Activated CD8-positive, alpha-beta memory T cell treated with anti-CD3 and anti-CD28 coated beads, Interleukin-2, amount 10 ng/mL, durations not matched to agents 7 days and 5 days (primary cell): ENCODE measurements around the gene KLK5. TPM values are rescaled to one million over a fixed set of nuclear protein-coding genes. Genes with fewer than 3 reads are reported as not detected.
"Not testable (repeated sequence)": the region's sequence is repeated elsewhere in the genome, so short reads cannot be mapped to it uniquely, and the experiment has no call there.

ENCODE experiments used
- ATAC-seq: fragments of 150-1000 bp; cut with Tn5 transposase; one replicate; pipeline ENCODE4 v1.10.0; 2021; ENCODE audit warnings: moderate library complexity
- CTCF ChIA-PET: fragments of 350-600 bp; sonication (Branson Sonifier 250); formaldehyde crosslinking; loops from one replicate; lab custom pipeline; 2021; ENCODE audit warnings: antibody characterized with exemption; lab: Charles Lee
- DNase-seq: peaks from one replicate; pipeline ENCODE4 v3.0.0-alpha.2; 2020
- H3K27ac Mint-ChIP-seq: one replicate; pipeline ENCODE4 v1.8.0; 2021; ENCODE audit warnings: mild to moderate bottlenecking, mixed read lengths
- H3K27me3 Mint-ChIP-seq: one replicate; pipeline ENCODE4 v1.8.0; 2021; ENCODE audit warnings: mixed read lengths
- H3K36me3 Mint-ChIP-seq: one replicate; pipeline ENCODE4 v1.8.0; 2021; ENCODE audit warnings: mild to moderate bottlenecking, mixed read lengths
- H3K4me1 Mint-ChIP-seq: one replicate; pipeline ENCODE4 v1.8.0; 2021; ENCODE audit warnings: mixed read lengths
- H3K4me3 Mint-ChIP-seq: one replicate; pipeline ENCODE4 v1.8.0; 2021; ENCODE audit warnings: mild to moderate bottlenecking, moderate library complexity, mixed read lengths
- H3K9me3 Mint-ChIP-seq: one replicate; pipeline ENCODE4 v1.8.0; 2022; ENCODE audit warnings: low read depth, mixed read lengths
- total RNA-seq, 2 experiments: library from RNA; stranded (reverse); gene quantifications; one replicate each; pipeline ENCODE4 v1.2.3, GENCODE V29; 2021

Gene KLK5
- total RNA-seq, 2 experiments from 2014 or later, result not detected

- H3K27me3 Mint-ChIP-seq, result peaks cover 38% of the 10 kb centered on the region
Observed at GRCh38 chr19:50908336-50908735, 44.5 kb downstream of the KLK5 start.

GRCh38 chr19:50906217-50906616 lies 46.6 kb downstream of the KLK5 start:
- Mint-ChIP-seq H3K27me3 (peaks cover 38% of the 10 kb centered on the region), H3K27ac (no peak overlapping the region), H3K4me1 (no peaks in the 10 kb centered on the region), H3K9me3 (no peaks in the 10 kb centered on the region), H3K4me3 (no peak overlapping the region), H3K36me3 (no peaks in the 10 kb centered on the region)
- ATAC-seq, result no peak
- peak; percentile 58 for DNase-seq
- CTCF ChIA-PET, result interaction anchor here (2.7 kb wide), 1 partner anchor 16 kb away, joined by 11 read pairs; no protein-coding TSS in a partner anchor

More at GRCh38 chr19:50908336-50908735, 44.5 kb downstream of the KLK5 start:
- H3K36me3 Mint-ChIP-seq, result no peaks in the 10 kb centered on the region
- peaks cover 1% of the 10 kb centered on the region for H3K4me1 Mint-ChIP-seq
- no peaks in the 10 kb centered on the region for H3K9me3 Mint-ChIP-seq
- CTCF ChIA-PET, result interaction anchor here (3.4 kb wide), 1 partner anchor 13 kb away, joined by 23 read pairs; no protein-coding TSS in a partner anchor
- no peak for ATAC-seq
- no peak overlapping the region for H3K4me3 Mint-ChIP-seq
- no peak for DNase-seq
- H3K27ac Mint-ChIP-seq, result no peak overlapping the region

- no peak overlapping the region for H3K4me3 Mint-ChIP-seq
- DNase-seq (no peak), ATAC-seq (no peak)
- CTCF ChIA-PET, result no interaction called here
- peaks cover 16% of the 10 kb centered on the region for H3K27me3 Mint-ChIP-seq
- no peaks in the 10 kb centered on the region for H3K9me3 Mint-ChIP-seq
- no peaks in the 10 kb centered on the region for H3K36me3 Mint-ChIP-seq
- H3K27ac Mint-ChIP-seq, result no peak overlapping the region
- no peaks in the 10 kb centered on the region for H3K4me1 Mint-ChIP-seq
Observed at GRCh38 chr19:50902640-50903039, 50.2 kb downstream of the KLK5 start.

GRCh38 chr19:50899569-50899968 lies 53.3 kb downstream of the KLK5 start:
- no peak for ATAC-seq

GRCh38 chr19:50898018-50898417 lies 54.8 kb downstream of the KLK5 start:
- ATAC-seq, result no peak
- DNase-seq, result no peak
- H3K4me1 Mint-ChIP-seq, result peaks cover 5% of the 10 kb centered on the region
- H3K9me3 Mint-ChIP-seq, result peaks cover 2% of the 10 kb centered on the region
- H3K36me3 Mint-ChIP-seq, result no peaks in the 10 kb centered on the region
- no peak overlapping the region for H3K27ac Mint-ChIP-seq
- peaks cover 10% of the 10 kb centered on the region for H3K27me3 Mint-ChIP-seq
- CTCF ChIA-PET, result interaction anchor here (2.2 kb wide), 1 partner anchor 24 kb away, joined by 7 read pairs; no protein-coding TSS in a partner anchor
- H3K4me3 Mint-ChIP-seq, result no peak overlapping the region

More at GRCh38 chr19:50899569-50899968, 53.3 kb downstream of the KLK5 start:
- DNase-seq, result no peak
- no peak overlapping the region for H3K4me3 Mint-ChIP-seq
- H3K36me3 Mint-ChIP-seq, result no peaks in the 10 kb centered on the region
- H3K27ac Mint-ChIP-seq, result no peak overlapping the region
- H3K9me3 Mint-ChIP-seq, result peaks cover 2% of the 10 kb centered on the region
- CTCF ChIA-PET, result interaction anchor here (0.7 to 2.2 kb wide), 3 partner anchors 13 to 36 kb away, joined by 3 to 7 read pairs (median 3); no protein-coding TSS in a partner anchor
- peaks cover 5% of the 10 kb centered on the region for H3K4me1 Mint-ChIP-seq
- H3K27me3 Mint-ChIP-seq, result peaks cover 10% of the 10 kb centered on the region

- H3K9me3 Mint-ChIP-seq, result peaks cover 2% of the 10 kb centered on the region
- no peaks in the 10 kb centered on the region for H3K36me3 Mint-ChIP-seq
- peaks cover 10% of the 10 kb centered on the region for H3K27me3 Mint-ChIP-seq
- CTCF ChIA-PET, result interaction anchor here (2.2 kb wide), 1 partner anchor 24 kb away, joined by 7 read pairs; no protein-coding TSS in a partner anchor
- DNase-seq (no peak), ATAC-seq (no peak)
- H3K27ac Mint-ChIP-seq, result no peak overlapping the region
- H3K4me1 Mint-ChIP-seq, result peaks cover 5% of the 10 kb centered on the region
- no peak overlapping the region for H3K4me3 Mint-ChIP-seq
Observed at GRCh38 chr19:50897612-50898011, 55.2 kb downstream of the KLK5 start.

- CTCF ChIA-PET, result interaction anchor here (2.2 kb wide), 1 partner anchor 25 kb away, joined by 7 read pairs; no protein-coding TSS in a partner anchor
- Mint-ChIP-seq H3K27ac (no peak overlapping the region), H3K27me3 (peaks cover 10% of the 10 kb centered on the region), H3K9me3 (peaks cover 2% of the 10 kb centered on the region), H3K4me1 (peaks cover 5% of the 10 kb centered on the region), H3K36me3 (no peaks in the 10 kb centered on the region), H3K4me3 (no peak overlapping the region)
- ATAC-seq, result no peak
- no peak for DNase-seq
Observed at GRCh38 chr19:50897191-50897607, 55.6 kb downstream of the KLK5 start.

- peak; percentile 55 for DNase-seq
- Mint-ChIP-seq H3K36me3 (no peaks in the 10 kb centered on the region), H3K27me3 (peaks cover 10% of the 10 kb centered on the region), H3K9me3 (peaks cover 2% of the 10 kb centered on the region), H3K4me3 (no peak overlapping the region), H3K4me1 (peaks cover 5% of the 10 kb centered on the region), H3K27ac (no peak overlapping the region)
- CTCF ChIA-PET, result no interaction called here
- peak; percentile 67 for ATAC-seq
Observed at GRCh38 chr19:50896591-50897190, 56.1 kb downstream of the KLK5 start.

GRCh38 chr19:50896089-50896590 lies 56.7 kb downstream of the KLK5 start:
- H3K27ac Mint-ChIP-seq, ATAC-seq, H3K36me3 Mint-ChIP-seq, H3K9me3 Mint-ChIP-seq, DNase-seq, CTCF ChIA-PET, H3K4me3 Mint-ChIP-seq, H3K4me1 Mint-ChIP-seq: not testable (repeated sequence)
- H3K27me3 Mint-ChIP-seq, result peaks cover 10% of the 10 kb centered on the region

- H3K4me1 Mint-ChIP-seq, result peaks cover 5% of the 10 kb centered on the region
- peaks cover 2% of the 10 kb centered on the region for H3K9me3 Mint-ChIP-seq
- no peak overlapping the region for H3K4me3 Mint-ChIP-seq
- no peak for DNase-seq
- H3K27me3 Mint-ChIP-seq, result peaks cover 10% of the 10 kb centered on the region
- CTCF ChIA-PET, result interaction anchor here (1.1 kb wide), 1 partner anchor 28 kb away, joined by 3 read pairs; no protein-coding TSS in a partner anchor
- no peak overlapping the region for H3K27ac Mint-ChIP-seq
- no peak for ATAC-seq
- H3K36me3 Mint-ChIP-seq, result no peaks in the 10 kb centered on the region
Observed at GRCh38 chr19:50894478-50895356, 58.1 kb downstream of the KLK5 start.

Other genes with a start within 250 kb of the KLK5 start
- gene SHANK1, start 233.2 kb downstream of the KLK5 start, total RNA-seq, result not detected
- gene CLEC11A, start 229.7 kb downstream of the KLK5 start, total RNA-seq, result under 1 TPM; 0.61 to 0.89 TPM
- not detected for gene GPR32, start 182.6 kb downstream of the KLK5 start, total RNA-seq
- not detected for gene ACP4, start 162.6 kb downstream of the KLK5 start, total RNA-seq
- gene KLK1, start 129.3 kb downstream of the KLK5 start, total RNA-seq, result 1 to 10 TPM; 3.0 to 3.2 TPM
- not detected for gene KLK15, start 119.5 kb downstream of the KLK5 start, total RNA-seq
- not detected for gene KLK3, start 98.1 kb downstream of the KLK5 start, total RNA-seq
- gene KLK2, start 79.6 kb downstream of the KLK5 start, total RNA-seq, result under 1 TPM in 1 of 2 experiments, not detected in 1; 0.29 TPM
- gene KLK4, start 41.6 kb downstream of the KLK5 start, total RNA-seq, result not detected
- gene KLK6, start 16.6 kb upstream of the KLK5 start, total RNA-seq, result not detected
- gene KLK7, start 30.9 kb upstream of the KLK5 start, total RNA-seq, result not detected
- gene KLK8, start 48.6 kb upstream of the KLK5 start, total RNA-seq, result not detected
- not detected for gene KLK10, start 66.7 kb upstream of the KLK5 start, total RNA-seq
- gene KLK11, start 73.6 kb upstream of the KLK5 start, total RNA-seq, result not detected
- not detected for gene KLK12, start 82.0 kb upstream of the KLK5 start, total RNA-seq
- gene KLK13, start 112.1 kb upstream of the KLK5 start, total RNA-seq, result not detected
- gene KLK14, start 129.8 kb upstream of the KLK5 start, total RNA-seq, result under 1 TPM; 0.61 to 0.89 TPM
- gene CTU1, start 155.4 kb upstream of the KLK5 start, total RNA-seq, result 10 to 100 TPM in 1 of 2 experiments, 1 to 10 TPM in 1; 9.5 to 10.9 TPM
- gene SIGLEC9, start 171.9 kb upstream of the KLK5 start, total RNA-seq, result under 1 TPM in 1 of 2 experiments, not detected in 1; 0.26 TPM
- not detected for gene SIGLEC7, start 189.3 kb upstream of the KLK5 start, total RNA-seq